Ramos (cell line): Measurements from ENCODE around the gene FAM25C.
"Not testable (repeated sequence)": the region's sequence is repeated elsewhere in the genome, so short reads cannot be mapped to it uniquely, and the experiment has no call there.

ENCODE experiments used
- in situ Hi-C: fragments of 300-500 bp; cut with MboI; formaldehyde crosslinking; loops from one replicate; pipeline ENCODE4 v1.14.3; 2022; ENCODE audit warnings: low sequenced_read_pairs; ENCODE audit not compliant: unreplicated experiment

FAM25C gene

DNA sequence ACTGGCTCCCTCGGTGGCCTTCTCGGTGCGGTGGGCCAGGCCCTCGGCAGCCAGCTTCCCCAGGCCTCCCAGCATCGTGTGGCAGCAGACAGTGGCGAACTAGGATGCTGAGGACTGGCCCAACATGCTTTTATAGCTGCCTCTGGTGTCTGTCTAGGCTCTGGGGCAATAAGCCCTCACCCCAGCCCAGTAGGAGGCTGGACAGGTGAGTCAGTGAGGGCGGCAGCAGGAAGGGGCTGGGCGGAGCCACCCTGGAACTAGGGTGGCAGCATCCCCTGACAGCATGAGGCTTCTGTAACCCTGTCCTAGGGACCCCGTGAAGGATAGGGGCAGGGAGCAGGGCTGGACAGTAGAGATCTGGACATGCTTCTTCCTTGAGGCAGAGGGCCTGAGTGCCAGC is at the start of gene FAM25C:
FAM25C (minus strand) TSS at position 101 of the 400 bp plus-strand sequence; CDS start at position 75, 26 bp downstream.
- in situ Hi-C loops: not testable (repeated sequence)

DNA sequence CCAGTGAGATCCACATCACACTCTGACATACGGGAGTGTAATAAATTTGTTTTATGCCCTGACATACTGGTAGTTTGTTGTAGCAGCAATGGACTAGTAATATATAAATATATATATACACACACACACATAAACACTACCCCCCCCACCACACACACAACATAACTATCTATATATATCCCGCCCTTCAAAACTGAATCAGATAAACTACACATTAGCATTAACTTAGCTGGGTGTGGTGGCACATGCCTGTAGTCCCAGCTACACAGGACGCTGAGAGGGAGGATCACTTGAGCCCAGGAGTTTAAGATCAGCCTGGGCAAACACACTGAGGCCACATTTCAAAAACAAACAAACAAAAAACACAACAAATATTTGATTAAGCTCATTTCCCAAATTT is 45.0 kb upstream of the FAM25C start:
- in situ Hi-C loops: not testable (repeated sequence)

DNA sequence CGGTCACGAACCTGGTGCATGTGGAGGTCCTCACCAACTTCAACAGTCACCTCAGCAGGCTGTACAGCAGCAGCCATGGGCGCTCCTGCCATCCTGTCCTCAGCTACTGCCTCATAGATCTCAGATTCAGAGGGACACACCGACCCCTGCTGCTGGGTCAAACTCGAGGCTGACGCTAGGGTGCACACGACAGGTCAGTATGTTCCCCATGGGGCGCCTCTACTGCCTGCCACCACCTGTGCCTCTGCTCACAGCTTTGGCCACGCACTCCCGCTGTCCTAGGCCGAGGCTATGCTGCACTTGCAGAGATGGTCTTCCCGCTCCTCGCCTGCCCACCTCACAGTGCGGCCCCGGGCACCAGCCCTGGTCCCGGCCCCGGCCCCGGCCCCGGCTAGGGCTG is 31.8 kb upstream of the FAM25C start:
- in situ Hi-C loops: not testable (repeated sequence)

DNA sequence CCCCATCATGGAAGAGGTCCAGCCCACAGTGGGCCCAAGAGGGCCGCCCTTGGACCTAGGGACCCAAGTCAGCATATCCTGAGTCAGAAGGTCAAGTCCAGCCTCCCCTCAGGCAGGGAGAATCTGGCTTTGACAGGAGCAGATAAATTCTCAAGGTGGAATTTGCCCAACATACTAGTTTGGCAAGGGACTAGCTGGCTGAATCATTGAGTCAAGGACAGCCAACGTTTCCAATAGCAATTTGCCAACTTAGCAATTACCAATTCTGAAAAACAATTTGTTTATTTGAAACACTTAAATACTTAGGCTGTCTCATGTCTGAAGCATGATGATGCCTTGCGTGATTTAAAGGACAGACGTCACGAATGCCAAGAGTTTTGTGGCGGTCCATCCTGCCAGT is 2.7 kb upstream of the FAM25C start:
- in situ Hi-C loops: not testable (repeated sequence)

DNA sequence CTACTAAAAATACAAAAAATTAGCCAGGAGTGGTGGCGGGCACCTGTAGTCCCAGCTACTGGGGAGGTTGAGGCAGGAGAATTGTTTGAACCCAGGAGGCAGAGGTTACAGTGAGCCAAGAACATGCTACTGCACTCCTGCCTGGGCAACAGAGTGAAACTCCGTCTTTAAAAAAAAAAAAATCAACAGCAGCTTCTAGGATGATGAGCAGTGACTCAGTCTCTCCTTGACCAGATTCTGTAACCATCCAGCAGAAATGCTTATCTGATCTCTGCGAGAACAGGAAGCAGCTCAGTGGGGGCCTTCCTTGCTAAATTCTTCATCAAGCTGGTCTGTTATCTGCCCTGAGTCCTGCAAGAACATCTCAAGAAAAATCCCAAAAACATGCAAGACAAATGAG is 5.5 kb downstream of the FAM25C start:
- in situ Hi-C loops: not testable (repeated sequence)

DNA sequence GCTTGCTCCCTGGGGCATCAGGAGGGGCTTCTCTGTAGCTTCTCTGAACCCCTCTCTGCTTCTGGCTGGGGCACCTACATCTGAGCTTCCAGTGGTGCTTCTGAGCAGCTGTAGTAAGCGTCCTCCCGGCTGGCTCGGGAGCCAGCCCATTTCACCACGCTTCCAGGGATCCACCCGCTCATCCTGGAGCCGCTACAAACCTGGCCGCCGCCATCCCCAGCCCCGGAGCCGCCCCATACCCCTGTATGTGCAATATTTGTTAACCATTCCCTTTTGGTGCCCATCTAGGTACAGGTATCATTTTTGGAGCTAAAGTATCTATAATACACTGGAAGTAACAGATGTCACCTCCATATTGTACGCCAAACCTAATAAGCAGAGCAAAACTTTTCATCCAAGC is 7.0 kb downstream of the FAM25C start:
- in situ Hi-C loops: not testable (repeated sequence)

DNA sequence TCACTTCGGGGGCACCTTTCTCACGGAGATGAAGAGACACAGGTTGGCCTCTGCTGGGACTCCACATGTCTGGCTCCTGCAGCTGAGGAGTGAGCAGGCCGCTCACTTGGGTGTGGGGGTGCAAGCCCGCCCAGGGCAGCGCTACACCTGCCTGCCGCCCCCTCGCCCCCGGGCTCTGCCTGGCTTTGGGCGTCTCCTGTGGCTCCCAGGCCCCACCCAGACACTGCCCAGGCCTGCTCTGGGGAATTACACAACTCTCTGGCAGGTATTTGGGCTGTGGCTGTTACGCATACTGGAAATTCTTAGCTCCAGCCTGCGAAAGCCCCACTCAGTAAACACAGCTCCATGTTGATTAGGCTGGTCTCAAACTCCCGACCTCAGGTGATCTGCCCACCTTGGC is 7.9 kb downstream of the FAM25C start:
- in situ Hi-C loops: not testable (repeated sequence)

DNA sequence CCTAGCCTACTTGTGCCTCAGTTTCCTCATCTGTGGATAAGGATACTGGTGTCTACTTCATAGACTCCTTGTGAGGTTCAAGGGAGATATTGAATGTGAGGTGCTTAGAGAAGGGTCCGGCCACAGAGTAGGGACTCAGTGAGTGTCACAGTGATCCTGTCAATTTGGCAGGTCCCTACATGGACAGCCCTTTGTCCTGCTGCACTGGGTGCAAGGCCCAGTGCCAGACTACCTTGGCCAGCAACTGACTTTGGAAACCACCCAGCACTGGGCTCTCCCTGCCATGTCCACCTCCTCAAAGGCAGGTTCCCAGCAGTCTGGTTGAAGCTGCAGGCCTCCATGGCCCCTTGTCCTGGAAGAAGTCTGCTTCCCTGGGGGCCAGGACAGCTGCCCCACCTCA is 9.5 kb downstream of the FAM25C start:
- in situ Hi-C loops: not testable (repeated sequence)

DNA sequence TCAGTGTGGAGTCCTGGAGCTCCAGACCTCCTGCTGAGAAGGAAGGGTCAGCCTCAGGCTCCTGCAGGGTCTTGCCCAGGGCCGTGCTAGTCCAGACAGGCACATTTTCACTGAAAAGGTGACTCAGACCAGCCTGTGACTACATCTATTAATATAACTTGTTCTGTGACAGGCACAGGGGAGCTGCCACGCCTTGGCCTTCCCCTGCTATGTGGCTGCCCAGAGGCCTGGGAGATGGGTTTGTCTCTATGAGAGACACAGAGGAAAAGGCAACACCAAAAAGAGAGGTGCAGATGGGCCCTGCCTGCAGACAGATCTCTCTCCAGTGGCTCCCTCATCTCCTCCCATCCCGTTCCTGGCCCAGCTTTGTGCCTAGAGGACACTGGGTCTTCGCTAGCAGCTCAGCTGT is 10.0 kb downstream of the FAM25C start:
- in situ Hi-C loops: not testable (repeated sequence)

DNA sequence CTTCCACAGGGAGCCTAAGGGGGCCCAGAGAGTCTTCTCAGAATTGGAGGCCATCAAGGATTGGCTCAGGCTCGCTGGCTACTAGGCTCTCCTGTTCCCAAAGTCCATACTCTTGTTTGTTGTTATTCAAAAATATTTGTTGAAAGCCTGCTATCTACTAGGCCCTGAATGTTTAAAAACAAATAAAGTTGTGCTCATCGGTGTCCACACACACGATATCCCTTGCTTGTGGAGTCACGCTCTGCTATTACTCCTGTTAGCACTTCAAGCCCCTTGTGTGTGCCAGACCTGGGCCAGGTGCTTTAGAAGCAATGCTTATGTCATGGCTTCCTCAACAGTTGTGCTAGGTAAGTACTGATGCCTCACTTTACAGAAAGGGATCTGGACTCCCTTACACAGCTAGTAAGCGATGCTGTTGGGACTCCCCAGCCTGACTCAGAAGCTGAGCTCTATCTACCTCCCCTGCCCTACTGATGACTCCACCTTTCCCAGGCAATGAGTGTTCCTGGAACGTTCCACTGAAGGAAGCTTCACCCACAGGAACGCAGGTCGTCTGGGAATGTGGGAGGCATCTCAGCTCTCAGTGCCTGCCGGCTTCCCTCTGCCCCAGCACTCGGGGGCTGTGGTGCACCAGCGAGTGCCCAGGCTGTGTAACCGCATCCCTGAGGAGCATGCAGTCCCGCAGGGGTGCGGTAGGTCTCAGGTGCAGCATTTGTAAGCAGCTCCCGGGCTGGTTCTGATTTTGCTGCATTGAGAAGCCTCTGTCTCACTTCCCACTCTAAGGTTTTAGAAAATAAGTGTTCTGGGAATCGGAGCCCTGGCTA is 10.7 kb downstream of the FAM25C start:
- in situ Hi-C loops: not testable (repeated sequence)

DNA sequence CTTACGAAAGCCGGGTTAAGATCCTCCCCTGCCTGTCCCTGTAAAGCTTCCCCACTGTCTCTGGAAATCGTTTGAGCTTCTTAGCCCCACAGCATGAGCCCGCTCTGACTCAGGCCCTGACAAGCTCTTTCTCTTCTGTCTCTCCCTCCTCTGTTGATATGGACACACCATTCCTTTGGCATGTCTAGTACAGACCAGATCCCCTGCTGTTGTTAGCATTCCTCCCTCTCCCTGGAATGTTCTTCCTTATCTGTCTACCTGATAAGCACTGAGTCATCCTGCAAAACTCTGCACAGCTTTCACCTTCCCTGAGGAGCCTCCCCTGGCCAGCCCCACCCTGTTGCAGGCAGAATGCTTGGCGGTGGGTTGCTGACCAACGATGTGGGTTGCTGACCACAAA is 11.6 kb downstream of the FAM25C start:
- in situ Hi-C loops: not testable (repeated sequence)

DNA sequence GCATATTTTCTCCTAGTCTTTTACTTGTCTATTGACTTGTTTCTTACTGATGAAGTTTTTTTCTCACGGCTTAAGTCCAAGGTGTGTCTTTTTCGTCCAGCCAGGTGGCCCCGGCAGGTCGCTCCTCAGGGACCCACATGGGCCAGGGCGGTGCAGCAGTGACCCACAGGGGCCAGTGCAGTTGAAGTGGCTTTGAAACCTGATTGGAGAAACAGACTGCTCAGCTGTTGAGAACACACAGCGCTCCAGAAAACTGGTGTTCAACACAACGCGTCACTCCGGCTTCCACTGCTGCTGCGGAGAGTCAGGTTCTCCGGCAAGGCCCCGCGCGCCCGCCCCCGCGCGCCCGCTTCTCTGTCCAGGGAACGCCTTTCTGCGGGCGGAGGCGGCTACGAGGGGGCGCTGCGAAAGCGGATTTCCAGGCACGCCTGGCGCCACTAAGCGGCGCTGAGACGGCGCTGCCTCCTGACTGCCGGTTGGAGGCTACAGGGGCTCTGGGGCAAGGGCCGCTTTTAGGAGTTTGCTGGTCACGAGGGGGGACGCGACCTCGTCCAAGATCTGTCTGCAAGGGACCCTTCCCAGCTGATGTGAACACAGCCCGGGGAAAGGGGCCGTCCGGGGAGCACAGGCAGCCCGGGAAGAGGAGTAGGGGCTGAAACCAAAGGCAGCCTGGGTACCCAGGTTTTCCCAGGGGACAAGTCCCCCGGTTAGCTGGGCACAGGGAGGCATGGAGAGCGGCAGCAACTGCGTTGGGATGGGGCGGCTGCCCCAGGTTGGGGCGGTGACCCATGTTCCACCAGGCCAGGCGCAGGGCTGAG is 13.0 kb downstream of the FAM25C start:
- in situ Hi-C loops: not testable (repeated sequence)

DNA sequence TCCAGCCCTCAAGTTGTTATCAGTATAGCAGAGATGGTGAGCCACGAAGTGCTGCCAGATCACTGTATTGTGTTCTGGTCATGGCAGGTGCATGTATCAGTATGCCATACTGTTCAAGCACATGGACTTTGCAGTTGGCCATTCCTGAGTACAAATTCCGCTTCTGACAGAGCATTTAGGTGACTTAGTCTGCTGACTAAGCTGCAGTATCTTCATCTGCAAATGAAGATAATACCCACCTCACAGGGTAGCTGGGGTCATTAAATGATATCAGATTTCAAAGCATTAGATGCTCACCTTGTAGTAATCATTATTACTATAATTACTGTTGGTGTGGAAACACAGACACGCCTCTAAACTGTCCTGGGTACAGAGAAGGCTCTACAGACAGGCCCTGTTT is 24.2 kb downstream of the FAM25C start:
- in situ Hi-C loops: not testable (repeated sequence)

DNA sequence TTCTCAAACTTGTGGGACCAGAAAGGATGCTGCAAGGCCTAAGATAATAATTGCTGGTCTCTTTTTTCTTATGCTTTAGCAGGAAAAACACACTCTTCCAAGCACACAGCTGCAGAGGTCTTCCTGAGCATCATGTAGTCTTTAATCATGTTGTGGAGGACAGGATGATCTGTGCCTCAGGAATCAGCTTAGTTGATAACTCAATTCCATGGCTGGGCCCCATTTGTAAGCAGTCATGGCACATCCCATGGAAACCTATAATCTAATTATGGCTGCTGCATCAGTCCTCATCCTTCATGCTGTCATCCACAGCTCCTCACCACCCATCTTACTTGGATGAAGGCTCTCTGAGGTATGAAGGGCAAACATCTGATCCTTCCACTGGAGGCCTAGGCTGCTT is 26.5 kb downstream of the FAM25C start:
- in situ Hi-C loops: not testable (repeated sequence)

DNA sequence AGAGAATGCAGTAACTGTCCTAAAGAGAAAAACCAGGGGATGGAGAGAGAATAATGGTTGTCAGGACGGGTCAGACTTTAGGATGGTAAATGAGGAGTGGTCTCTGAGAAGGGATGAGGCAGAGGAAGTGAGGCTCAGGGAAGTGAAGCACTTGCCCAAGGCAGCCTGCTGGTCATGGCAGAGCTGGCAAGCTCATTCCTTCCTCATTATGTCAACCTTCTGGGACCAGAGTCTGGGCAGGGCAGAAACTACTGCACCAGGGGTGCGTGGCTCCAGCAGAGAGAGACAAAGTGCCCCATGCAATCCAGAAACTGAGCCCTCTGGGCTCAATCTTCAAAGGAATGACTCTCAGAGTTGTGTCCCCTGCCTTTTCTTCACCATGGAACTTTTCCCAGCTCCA is 27.5 kb downstream of the FAM25C start:
- in situ Hi-C loops: not testable (repeated sequence)

DNA sequence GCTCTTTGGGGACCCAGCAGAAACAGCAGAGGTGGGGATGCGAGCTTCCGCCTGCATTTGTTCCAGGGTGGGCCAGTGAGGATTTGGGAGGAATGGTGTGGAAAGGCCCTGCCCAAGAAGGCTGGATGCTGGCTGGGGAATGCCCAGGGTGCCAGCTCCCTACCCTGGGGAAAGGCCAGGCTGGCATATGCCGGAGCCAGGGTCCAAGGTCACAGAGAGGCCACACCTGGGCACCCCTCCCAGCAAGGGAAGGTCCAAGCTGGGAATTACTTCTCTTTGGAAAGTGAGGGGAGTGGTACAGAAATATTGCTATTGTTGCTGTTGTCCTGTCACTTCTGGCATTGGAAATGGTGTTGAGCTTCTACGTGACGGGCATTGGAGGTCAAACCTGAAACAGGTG is 28.0 kb downstream of the FAM25C start:
- in situ Hi-C loops: not testable (repeated sequence)

DNA sequence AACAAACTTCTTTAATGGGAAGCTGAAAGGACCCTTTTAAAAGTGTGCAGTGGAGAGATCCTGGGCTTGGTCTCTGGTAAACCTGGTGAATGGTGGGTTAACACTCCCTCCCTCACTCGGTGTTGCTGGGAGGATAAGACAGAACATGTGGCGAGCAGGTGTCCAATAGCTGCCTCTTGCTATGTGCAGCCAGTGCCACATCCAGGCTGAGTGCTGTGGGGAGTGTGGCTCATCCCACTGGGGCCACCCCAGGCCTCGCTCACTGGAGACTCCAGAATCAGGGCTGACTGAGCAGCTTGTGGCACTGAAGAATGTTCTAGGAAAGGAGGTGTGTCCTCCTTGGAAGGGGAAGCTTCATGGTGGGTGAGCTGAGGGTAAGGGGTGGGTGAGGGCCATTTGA is 29.5 kb downstream of the FAM25C start:
- in situ Hi-C loops: not testable (repeated sequence)

DNA sequence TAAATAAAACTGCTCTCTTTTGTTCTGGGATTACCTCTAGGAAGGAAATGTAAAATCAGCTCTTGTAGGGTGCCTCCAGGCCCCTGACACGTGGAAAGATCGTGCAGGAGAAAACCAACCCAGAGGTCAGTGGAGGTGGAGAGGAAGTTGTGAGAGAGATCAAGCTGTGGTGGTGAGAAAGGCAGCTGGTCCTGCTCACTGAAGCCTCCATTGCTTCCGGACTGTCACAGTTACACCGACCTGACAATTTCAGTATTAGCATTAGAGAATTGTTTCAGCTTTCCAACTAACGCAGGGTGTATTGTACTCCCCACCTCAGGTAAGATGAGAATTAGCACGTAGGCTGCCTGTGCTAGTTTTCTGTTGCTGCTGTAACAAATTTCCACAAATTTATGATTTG is 30.6 kb downstream of the FAM25C start:
- in situ Hi-C loops: not testable (repeated sequence)

DNA sequence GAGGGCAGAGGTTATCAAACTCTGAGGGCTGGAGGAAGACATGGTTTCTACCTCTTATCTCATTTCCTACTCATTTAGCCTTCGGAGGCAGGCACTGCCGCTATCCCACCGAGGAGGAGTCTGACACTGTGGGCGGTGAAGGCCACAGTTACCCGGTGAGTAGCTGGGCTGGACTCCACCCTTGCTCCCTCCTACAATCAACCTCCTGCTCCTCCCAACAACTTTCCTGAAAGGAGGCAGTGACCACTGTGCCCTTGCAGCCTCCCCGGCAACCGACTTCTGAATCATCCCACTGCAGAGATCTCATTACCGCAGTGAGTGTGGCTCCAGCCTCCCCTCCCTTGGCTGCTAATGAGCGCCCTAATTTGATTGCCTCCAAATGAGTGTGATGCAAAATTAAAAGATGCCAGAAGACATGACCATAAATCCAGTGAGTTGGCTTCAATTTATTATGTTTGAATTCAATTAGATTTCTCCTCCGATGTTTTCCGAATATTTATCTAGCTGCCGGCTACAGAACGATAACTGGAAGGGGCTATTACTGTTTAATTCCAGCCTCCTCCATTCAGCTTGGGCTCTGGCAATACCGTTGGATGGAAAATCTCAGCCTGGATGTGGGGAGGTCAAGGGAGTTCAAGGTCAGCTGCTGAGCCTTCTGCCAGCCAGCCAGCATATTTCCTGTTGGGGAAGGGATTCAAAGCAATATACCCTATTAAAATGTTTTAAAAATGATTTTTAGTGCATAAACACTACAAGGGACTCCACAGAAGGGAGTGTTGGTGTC is 35.1 kb downstream of the FAM25C start:
- in situ Hi-C loops: not testable (repeated sequence)

DNA sequence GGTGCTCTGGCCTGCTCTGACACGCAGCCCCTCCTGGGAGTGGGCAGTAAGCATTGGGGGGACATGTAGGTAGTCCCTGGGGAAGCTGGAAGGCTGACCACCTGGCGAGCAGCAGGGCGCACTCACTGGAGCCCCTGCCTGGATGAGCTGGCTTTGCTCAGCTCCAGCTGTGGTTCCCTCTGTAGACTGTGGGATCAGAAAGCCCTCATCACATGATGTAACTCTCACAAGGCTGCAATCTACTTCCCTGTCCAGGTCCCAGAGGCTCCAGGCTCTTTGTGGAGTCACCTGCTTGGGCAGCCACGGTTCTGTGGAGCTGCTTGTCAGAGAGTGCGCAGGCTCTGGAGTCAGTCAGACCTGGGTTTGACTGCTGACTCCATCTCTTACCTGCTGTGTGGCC is 36.8 kb downstream of the FAM25C start:
- in situ Hi-C loops: not testable (repeated sequence)

DNA sequence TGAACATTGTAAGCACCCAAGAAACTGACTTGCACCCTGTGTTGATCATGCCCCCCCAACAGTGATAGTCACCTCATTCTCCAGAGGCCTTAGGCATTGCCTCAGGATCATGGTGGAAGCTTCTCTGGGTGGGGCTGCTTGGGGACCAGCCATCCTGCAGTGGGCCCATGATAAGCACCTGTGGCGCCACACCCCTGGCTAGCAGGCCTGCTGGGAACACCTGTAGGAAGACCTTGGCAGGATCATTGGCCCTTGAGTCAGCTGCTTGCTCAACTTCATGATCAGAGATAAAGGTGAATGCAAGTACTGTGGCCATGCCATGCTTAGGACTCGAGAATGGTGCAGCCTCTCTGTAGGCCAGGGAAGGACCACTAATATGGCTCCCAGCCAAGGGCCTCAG is 38.9 kb downstream of the FAM25C start:
- in situ Hi-C loops: not testable (repeated sequence)
